ENCODE measurements around the gene ARL4A.
A peak's percentile ranks its signal among the peaks of the same experiment; 100 is the strongest.

The ARL4A gene

GRCh38 chr7:12703881-12704280 lies 16.4 kb downstream of the ARL4A start:
- no peak for DNase-seq

GRCh38 chr7:12705878-12706277 lies 18.4 kb downstream of the ARL4A start:
- no peak for DNase-seq

GRCh38 chr7:12706900-12707536 lies 19.6 kb downstream of the ARL4A start:
- DNase-seq: no peak

GRCh38 chr7:12708314-12708713 lies 20.9 kb downstream of the ARL4A start:
- DNase-seq: no peak

GRCh38 chr7:12709726-12710502 lies 22.5 kb downstream of the ARL4A start:
- DNase-seq: no peak

GRCh38 chr7:12711124-12711523 lies 23.7 kb downstream of the ARL4A start:
- DNase-seq: no peak

GRCh38 chr7:12712236-12712635 lies 24.8 kb downstream of the ARL4A start:
- DNase-seq: no peak

- no peak for DNase-seq
These were observed 26.4 kb downstream of the ARL4A start for GRCh38 chr7:12713625-12714378.

- no peak for DNase-seq
These were observed 26.9 kb downstream of the ARL4A start for GRCh38 chr7:12714379-12714737.

GRCh38 chr7:12715372-12716133 lies 28.1 kb downstream of the ARL4A start:
- DNase-seq: peak; percentile 24

- DNase-seq: no peak
These were observed 28.8 kb downstream of the ARL4A start for GRCh38 chr7:12716134-12716681.

GRCh38 chr7:12716722-12717121 lies 29.3 kb downstream of the ARL4A start:
- no peak for DNase-seq

- no peak for DNase-seq
These were observed 31.9 kb downstream of the ARL4A start for GRCh38 chr7:12719141-12719919.

GRCh38 chr7:12719981-12720865 lies 32.8 kb downstream of the ARL4A start:
- DNase-seq: no peak

GRCh38 chr7:12721286-12721830 lies 33.9 kb downstream of the ARL4A start:
- DNase-seq: no peak

- DNase-seq: no peak
These were observed 34.7 kb downstream of the ARL4A start for GRCh38 chr7:12722136-12722535.

GRCh38 chr7:12722636-12723605 lies 35.5 kb downstream of the ARL4A start:
- no peak for DNase-seq

GRCh38 chr7:12725575-12726316 lies 38.3 kb downstream of the ARL4A start:
- DNase-seq: no peak

GRCh38 chr7:12726908-12727307 lies 39.5 kb downstream of the ARL4A start:
- DNase-seq: no peak
